ES-I3 (cell line): Measurements from ENCODE around the gene ZBTB46.

ENCODE experiments used
- H3K36me3 ChIP-seq: 2 replicates; pipeline ENCODE4 v1.6.1; 2013; ENCODE audit warnings: mild to moderate bottlenecking, low read length, control low read depth, moderate library complexity; ENCODE audit not compliant: insufficient read depth
- H3K4me1 ChIP-seq: 2 replicates; pipeline ENCODE4 v1.6.1; 2013; ENCODE audit warnings: mild to moderate bottlenecking, control low read depth, low read length; ENCODE audit not compliant: insufficient read depth
- H3K9ac ChIP-seq: 2 replicates; pipeline ENCODE4 v1.6.1; 2013; ENCODE audit warnings: low read depth, mild to moderate bottlenecking, low read length, moderate library complexity
- H3K9me3 ChIP-seq: 2 replicates; pipeline ENCODE4 v1.6.1; 2013; ENCODE audit warnings: mild to moderate bottlenecking, low read length, moderate library complexity; ENCODE audit not compliant: control insufficient read depth, insufficient read depth

Gene ZBTB46

GRCh38 chr20:63771046-63771707 lies 59.9 kb downstream of the ZBTB46 start:
- Histone ChIP-seq H3K9ac (no peak overlapping the region), H3K4me1 (peaks cover 5% of the 10 kb centered on the region; the same call in 1 of the 2 replicates), H3K36me3 (peaks cover 4% of the 10 kb centered on the region; the same call in 1 of the 2 replicates), H3K9me3 (no peaks in the 10 kb centered on the region)

- no peaks in the 10 kb centered on the region for H3K9me3 ChIP-seq
- no peak overlapping the region for H3K9ac ChIP-seq
- no peaks in the 10 kb centered on the region for H3K4me1 ChIP-seq
- peaks cover 4% of the 10 kb centered on the region; the same call in 1 of the 2 replicates for H3K36me3 ChIP-seq
Measured at GRCh38 chr20:63769891-63770474, 61.1 kb downstream of the ZBTB46 start.

- Histone ChIP-seq H3K36me3 (peaks cover 4% of the 10 kb centered on the region; the same call in 1 of the 2 replicates), H3K9ac (no peak overlapping the region), H3K9me3 (no peaks in the 10 kb centered on the region), H3K4me1 (no peaks in the 10 kb centered on the region)
Measured at GRCh38 chr20:63768591-63769515, 62.2 kb downstream of the ZBTB46 start.

- peaks cover 4% of the 10 kb centered on the region; the same call in 1 of the 2 replicates for H3K36me3 ChIP-seq
- no peak overlapping the region for H3K9ac ChIP-seq
- H3K9me3 ChIP-seq: no peaks in the 10 kb centered on the region
- no peaks in the 10 kb centered on the region for H3K4me1 ChIP-seq
Measured at GRCh38 chr20:63767886-63768285, 63.2 kb downstream of the ZBTB46 start.

- Histone ChIP-seq H3K9me3 (no peaks in the 10 kb centered on the region), H3K9ac (no peak overlapping the region), H3K4me1 (no peaks in the 10 kb centered on the region), H3K36me3 (peaks cover 4% of the 10 kb centered on the region; the same call in 1 of the 2 replicates)
Measured at GRCh38 chr20:63767456-63767855, 63.6 kb downstream of the ZBTB46 start.

GRCh38 chr20:63766695-63767426 lies 64.2 kb downstream of the ZBTB46 start:
- no peak overlapping the region for H3K9ac ChIP-seq
- no peaks in the 10 kb centered on the region for H3K4me1 ChIP-seq

GRCh38 chr20:63765902-63766301 lies 65.2 kb downstream of the ZBTB46 start:
- Histone ChIP-seq H3K36me3 (peaks cover 4% of the 10 kb centered on the region; the same call in 1 of the 2 replicates), H3K4me1 (no peaks in the 10 kb centered on the region), H3K9ac (no peak overlapping the region), H3K9me3 (no peaks in the 10 kb centered on the region)

More at GRCh38 chr20:63766695-63767426, 64.2 kb downstream of the ZBTB46 start:
- Histone ChIP-seq H3K36me3 (peaks cover 4% of the 10 kb centered on the region; the same call in 1 of the 2 replicates), H3K9me3 (no peaks in the 10 kb centered on the region)

- no peak overlapping the region for H3K9ac ChIP-seq
Measured at GRCh38 chr20:63765082-63765873, 65.8 kb downstream of the ZBTB46 start.

GRCh38 chr20:63759377-63759901 lies 71.6 kb downstream of the ZBTB46 start:
- Histone ChIP-seq H3K36me3 (no peaks in the 10 kb centered on the region), H3K9me3 (no peaks in the 10 kb centered on the region), H3K9ac (no peak overlapping the region), H3K4me1 (no peaks in the 10 kb centered on the region)

More at GRCh38 chr20:63765082-63765873, 65.8 kb downstream of the ZBTB46 start:
- Histone ChIP-seq H3K36me3 (peaks cover 4% of the 10 kb centered on the region; the same call in 1 of the 2 replicates), H3K9me3 (no peaks in the 10 kb centered on the region), H3K4me1 (no peaks in the 10 kb centered on the region)

- Histone ChIP-seq H3K9ac (no peak overlapping the region), H3K36me3 (no peaks in the 10 kb centered on the region), H3K4me1 (0 out of 2 replicates have a peak, but pooled peaks cover 2% of the 10 kb centered on the region), H3K9me3 (no peaks in the 10 kb centered on the region)
Measured at GRCh38 chr20:63758152-63758551, 72.9 kb downstream of the ZBTB46 start.

- H3K9ac ChIP-seq: no peak overlapping the region
- H3K4me1 ChIP-seq: peaks cover 5% of the 10 kb centered on the region; the same call in 1 of the 2 replicates
Measured at GRCh38 chr20:63756648-63756991, 74.4 kb downstream of the ZBTB46 start.

GRCh38 chr20:63755933-63756647 lies 75.0 kb downstream of the ZBTB46 start:
- H3K4me1 ChIP-seq: peaks cover 8% of the 10 kb centered on the region; the same call in 1 of the 2 replicates
- no peak overlapping the region for H3K9ac ChIP-seq
- H3K36me3 ChIP-seq: no peaks in the 10 kb centered on the region
- H3K9me3 ChIP-seq: no peaks in the 10 kb centered on the region

More at GRCh38 chr20:63756648-63756991, 74.4 kb downstream of the ZBTB46 start:
- H3K36me3 ChIP-seq: no peaks in the 10 kb centered on the region
- H3K9me3 ChIP-seq: no peaks in the 10 kb centered on the region
